GM10847 (cell line): ENCODE results near the gene GRM5.

Source experiments
- POLR2A ChIP-seq: IDR thresholded peaks from 2 replicates; pipeline ENCODE4 v1.6.1; 2011; ENCODE audit not compliant: insufficient read length; ENCODE audit errors: extremely low read depth

GRM5 gene

GRCh38 chr11:88644724-88645123 lies 421.1 kb downstream of the GRM5 start:
- TF ChIP-seq POLR2A = no peak

GRCh38 chr11:88632163-88632562 lies 433.6 kb downstream of the GRM5 start:
- TF ChIP-seq POLR2A = no peak

- no peak for TF ChIP-seq POLR2A
Measured at GRCh38 chr11:88631497-88631896, 434.3 kb downstream of the GRM5 start.

DNA sequence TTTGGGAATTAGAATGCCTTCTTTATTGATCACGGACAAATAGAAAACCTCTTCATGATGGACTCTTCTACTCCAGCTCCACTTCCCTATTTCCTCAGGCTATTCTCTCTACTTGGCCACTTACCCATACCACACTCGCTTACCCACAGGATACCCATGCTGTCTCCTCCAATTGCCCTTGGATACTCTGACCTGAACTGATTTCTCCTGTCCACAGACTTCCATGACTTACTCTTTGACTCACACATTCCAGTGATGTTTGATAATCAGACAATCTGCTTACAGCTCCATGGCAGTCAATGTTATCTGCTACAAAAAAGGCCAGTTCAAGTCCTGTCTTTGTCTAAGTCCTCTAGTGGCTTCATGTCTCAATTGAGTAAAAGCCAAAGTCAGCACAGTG lies 436.3 kb downstream of the GRM5 start:
- no peak for TF ChIP-seq POLR2A

DNA sequence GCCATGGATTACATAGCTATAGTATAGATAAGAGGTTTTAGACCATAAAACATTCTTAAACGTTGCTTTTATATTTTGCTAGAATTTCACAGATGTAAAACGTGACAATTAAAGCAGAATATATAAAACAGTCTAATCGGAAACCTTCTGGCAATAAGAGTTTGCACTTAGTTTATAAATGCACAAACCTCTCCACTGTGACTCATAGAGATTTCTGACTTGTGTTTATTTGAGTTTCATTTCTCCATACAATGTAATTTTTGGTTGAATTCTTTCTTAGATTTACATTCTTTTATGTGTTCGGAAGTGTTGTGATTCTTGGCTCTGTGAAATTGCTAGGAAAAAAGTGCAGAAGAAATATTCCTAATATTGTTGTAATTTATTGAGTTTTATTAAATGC lies 439.6 kb downstream of the GRM5 start:
- TF ChIP-seq POLR2A = no peak

DNA sequence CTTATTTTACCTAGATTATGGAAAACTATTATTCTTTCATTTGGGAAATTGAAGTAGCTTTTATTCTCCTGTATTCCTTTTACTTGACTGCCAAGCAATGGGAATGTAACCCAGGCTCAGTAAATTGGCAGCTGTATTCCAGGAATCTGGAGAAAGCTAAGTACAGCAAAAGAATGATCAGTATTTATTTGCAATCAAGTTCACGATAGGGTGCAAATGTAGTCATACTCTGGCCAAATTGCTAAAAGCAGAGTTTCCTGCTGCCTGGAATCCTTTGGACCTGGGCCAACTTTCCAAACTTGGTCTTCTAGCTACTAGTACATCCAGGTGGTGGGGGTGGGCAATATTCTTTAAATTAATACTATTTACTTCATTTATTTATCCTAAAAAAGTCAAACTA lies 442.3 kb downstream of the GRM5 start:
- no peak for TF ChIP-seq POLR2A

GRCh38 chr11:88620568-88621130 lies 445.1 kb downstream of the GRM5 start:
- no peak for TF ChIP-seq POLR2A

- no peak for TF ChIP-seq POLR2A
Measured at GRCh38 chr11:88619656-88620385, 446.0 kb downstream of the GRM5 start.

DNA sequence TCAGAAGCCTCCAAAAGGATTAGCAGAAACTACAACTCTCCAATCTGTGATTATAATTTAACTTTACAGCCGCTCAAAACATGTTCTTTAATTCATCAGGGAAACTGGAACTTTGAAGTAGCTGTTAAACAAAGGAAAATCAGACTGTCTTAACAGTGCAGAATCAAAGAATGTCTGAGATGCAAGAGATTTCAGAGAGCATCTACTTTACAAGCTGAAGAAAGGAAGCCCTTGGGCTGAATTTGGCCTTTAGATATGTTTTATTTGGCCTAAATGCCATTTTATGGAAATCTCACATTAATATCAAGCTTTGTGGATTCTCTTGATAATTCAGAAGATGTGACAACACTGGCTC lies 446.7 kb downstream of the GRM5 start:
- TF ChIP-seq POLR2A = no peak

DNA sequence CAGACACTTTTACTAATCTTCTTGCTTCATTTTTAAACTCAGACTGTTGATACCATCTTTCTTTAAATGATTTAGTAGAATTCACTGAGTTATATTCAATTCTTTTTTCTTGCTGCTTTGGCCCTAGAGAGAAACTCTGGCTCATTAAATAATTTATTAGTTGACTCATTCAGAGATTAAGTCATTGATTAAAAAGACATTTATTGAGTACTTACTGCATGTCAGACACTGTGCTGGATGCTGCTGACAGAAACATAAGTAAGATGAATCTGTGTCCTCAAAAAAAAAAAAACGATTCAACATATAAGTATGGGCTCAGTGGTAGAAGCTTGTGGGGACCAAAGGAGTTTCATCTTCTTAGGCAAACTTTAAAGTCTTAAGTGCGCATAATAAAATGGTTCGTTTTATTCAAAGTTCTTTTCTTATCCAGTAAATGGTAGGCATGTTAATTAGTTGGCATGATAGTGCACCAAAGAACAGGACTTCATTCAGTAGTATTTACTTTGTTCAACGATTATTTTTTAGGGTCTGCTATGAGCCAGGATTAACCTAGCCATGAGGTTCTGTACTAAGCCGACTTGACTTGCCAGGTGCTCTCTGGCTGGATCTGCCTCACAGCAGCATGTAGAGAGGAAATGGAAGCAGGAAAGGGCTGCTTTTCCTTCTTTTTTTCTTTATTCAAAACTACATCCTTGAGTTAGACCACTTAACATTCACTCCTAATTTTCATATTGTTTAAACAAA lies 447.3 kb downstream of the GRM5 start:
- TF ChIP-seq POLR2A = no peak

GRCh38 chr11:88617226-88617625 lies 448.6 kb downstream of the GRM5 start:
- no peak for TF ChIP-seq POLR2A

DNA sequence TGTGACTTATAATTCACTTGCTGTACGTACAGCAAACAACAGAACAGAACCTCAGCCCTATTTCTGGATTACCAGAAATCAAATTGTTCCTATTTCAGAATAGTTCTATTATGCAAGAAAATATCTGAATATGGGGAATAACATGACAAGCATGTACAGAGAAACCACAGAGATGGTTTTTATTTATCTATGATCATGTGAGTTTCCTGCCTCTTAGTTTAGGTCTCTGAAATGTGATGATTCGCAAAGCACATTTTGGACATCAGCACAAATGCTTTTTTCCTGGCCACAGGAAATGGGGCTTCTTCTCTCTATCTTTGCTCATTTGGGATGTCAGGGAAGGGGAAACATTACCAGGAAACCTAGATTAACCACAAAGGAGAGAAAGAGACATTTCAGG lies 461.5 kb downstream of the GRM5 start:
- no peak for TF ChIP-seq POLR2A

DNA sequence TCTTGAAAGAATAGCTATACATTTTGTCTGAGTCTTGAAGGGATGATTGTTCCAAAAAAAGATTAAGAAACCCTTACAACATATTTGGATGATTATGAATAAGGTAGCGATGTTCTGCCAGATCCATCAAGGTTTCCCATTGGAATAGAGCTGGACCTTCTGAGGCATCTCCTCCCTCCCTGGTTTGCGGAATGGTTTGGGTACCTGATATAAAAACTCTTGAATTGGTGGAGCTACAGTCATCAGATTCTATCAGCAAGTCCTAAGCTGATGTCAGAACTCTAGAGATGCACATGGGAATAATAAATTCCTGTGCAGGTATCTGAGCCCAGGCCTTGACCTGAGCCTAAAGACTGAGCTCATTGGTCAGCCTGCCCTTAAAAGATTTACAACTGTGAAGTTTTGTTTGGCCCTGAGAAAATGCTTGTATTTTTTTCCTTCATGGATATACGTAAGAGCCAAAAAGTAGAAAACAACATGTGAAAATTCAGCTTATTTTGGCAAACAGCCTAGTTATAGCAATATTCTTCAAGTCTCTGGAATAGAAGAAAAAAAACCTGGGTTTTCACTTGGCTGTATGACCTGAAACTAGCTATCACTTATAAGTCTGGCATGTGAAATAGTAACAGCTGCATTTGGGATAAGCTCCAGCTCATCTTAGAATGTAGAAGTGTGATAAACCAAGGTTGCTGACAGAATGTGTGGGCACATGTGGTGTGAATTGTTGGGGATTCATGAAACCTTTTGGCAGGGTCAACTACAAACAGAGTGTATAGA lies 462.5 kb downstream of the GRM5 start:
- TF ChIP-seq POLR2A = no peak

DNA sequence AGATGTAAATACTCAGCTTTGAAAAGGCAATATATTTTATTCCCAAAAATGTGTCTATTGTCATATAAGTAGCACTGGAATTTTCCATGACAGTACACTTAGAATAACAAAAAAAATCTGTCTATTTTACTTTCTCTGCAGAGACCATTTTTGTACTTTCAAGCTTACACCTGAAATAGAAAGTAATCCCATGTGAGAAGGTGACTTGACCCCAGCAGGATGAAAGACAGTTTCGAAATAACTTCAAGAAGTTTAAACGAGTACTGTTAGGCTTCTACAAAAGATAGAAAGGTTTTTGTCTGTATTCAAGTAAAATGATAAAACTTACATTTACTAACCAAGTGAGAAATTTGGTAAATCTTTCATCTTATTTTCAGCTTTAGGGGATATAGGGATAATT lies 468.4 kb downstream of the GRM5 start:
- no peak for TF ChIP-seq POLR2A

DNA sequence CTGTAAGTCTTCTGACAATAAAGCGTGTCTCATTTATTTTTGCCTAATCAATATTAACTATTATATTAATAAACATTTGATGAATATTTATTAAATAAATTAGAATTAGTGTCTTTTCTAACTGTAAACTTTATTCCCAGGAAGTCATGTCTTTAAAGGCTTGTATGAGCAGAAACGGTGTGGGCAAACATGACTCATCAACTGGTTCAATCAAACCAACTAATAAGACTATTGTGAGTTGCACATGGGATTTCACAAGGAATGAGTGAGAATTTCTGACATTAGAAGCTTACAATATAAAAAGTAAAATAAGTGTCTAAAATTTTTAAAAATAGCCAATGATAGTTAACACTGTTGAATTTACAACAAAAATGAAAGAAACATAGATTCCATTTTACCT lies 469.0 kb downstream of the GRM5 start:
- TF ChIP-seq POLR2A = no peak

DNA sequence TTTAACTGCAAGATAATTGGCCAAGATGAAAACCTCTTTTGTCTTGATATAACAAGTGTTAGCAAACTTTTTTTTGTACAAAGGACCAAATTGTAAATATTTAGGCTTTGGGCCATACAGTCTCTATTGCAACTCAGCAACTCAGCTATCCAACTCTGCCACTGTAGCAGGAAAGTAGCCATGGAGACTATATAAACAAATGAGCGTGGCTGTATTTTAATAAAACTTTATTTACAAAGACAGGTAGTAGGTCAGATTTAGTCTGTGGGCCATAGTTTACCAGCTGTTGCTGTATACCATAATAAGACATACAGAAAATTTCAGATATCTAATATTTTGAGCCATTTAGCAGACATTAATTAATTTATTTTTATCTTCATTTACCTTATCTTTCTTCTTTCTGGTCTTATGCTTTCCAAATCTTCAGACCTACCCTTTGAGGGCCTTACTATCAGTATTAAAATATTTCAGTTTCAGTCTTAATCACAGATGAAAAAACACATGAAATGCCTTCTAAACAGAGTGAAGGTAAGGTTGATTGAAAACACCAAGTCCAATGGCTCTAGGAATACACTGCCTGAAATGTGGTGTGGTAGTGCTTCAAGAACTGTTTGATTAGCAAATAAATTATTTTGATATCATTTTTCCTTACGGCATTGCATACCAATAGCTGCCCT lies 471.4 kb downstream of the GRM5 start:
- TF ChIP-seq POLR2A = no peak

DNA sequence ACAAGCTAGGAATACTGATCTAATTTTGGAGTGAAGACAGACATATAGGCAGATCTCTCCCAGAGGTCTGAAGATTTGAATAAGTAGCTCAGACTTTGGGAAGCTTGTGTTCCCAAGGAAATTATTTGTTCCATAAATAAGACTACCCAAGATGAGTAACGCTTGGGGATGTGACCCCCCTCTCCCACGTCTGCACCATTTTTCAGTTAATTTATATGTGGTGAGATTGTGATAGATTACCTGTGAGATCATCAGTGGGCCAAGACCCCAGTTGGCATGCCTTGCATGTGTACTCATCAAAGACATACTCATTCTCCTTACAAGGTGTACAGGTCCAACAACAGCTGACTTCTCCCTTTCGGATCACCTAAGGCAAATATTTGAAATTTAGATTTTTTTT lies 475.4 kb downstream of the GRM5 start:
- TF ChIP-seq POLR2A = no peak
